Chondrocyte (in vitro differentiated cells): ENCODE data around the gene P4HB. TPM values are rescaled to one million over a fixed set of nuclear protein-coding genes. Genes with fewer than 3 reads are reported as not detected.
A peak's percentile ranks its signal among the peaks of the same experiment; 100 is the strongest.
"Not testable (repeated sequence)": the region's sequence is repeated elsewhere in the genome, so short reads cannot be mapped to it uniquely, and the experiment has no call there.

Experiments
- DNase-seq: peaks from one replicate; pipeline ENCODE4 v3.0.0; 2021; ENCODE audit warnings: mixed read lengths, low spot score
- H3K27ac Mint-ChIP-seq: one replicate; pipeline ENCODE4 v1.8.0; 2021; ENCODE audit warnings: mild to moderate bottlenecking, moderate library complexity, mixed read lengths; ENCODE audit not compliant: unreplicated experiment
- H3K27me3 Mint-ChIP-seq: 2 replicates; pipeline ENCODE4 v1.8.0; 2021; ENCODE audit warnings: low read depth, mixed read lengths
- H3K36me3 Mint-ChIP-seq: 2 replicates; pipeline ENCODE4 v1.8.0; 2021; ENCODE audit warnings: low read depth, mixed read lengths
- H3K4me1 Mint-ChIP-seq: 2 replicates; pipeline ENCODE4 v1.8.0; 2021; ENCODE audit warnings: low read depth, mild to moderate bottlenecking, mixed read lengths
- H3K4me3 Mint-ChIP-seq: one replicate; pipeline ENCODE4 v1.8.0; 2021; ENCODE audit warnings: mild to moderate bottlenecking, moderate library complexity, mixed read lengths; ENCODE audit not compliant: unreplicated experiment
- H3K9me3 Mint-ChIP-seq: 2 replicates; pipeline ENCODE4 v1.8.0; 2021; ENCODE audit warnings: low read depth, mixed read lengths
- total RNA-seq: library from RNA; stranded (reverse); gene quantifications from 3 replicates; pipeline ENCODE4 v1.2.1, GENCODE V29; 2021
- TF ChIP-seq, protein P1 (sequence below): fragments of 200-600 bp; sonication (generic); IDR thresholded peaks from 2 replicates; pipeline ENCODE4 v1.5.0; 2021; ENCODE audit warnings: antibody characterized with exemption, mild to moderate bottlenecking, moderate library complexity

The P4HB gene
- total RNA-seq, 1 donor from 2014 or later = 1,012 TPM

DNA sequence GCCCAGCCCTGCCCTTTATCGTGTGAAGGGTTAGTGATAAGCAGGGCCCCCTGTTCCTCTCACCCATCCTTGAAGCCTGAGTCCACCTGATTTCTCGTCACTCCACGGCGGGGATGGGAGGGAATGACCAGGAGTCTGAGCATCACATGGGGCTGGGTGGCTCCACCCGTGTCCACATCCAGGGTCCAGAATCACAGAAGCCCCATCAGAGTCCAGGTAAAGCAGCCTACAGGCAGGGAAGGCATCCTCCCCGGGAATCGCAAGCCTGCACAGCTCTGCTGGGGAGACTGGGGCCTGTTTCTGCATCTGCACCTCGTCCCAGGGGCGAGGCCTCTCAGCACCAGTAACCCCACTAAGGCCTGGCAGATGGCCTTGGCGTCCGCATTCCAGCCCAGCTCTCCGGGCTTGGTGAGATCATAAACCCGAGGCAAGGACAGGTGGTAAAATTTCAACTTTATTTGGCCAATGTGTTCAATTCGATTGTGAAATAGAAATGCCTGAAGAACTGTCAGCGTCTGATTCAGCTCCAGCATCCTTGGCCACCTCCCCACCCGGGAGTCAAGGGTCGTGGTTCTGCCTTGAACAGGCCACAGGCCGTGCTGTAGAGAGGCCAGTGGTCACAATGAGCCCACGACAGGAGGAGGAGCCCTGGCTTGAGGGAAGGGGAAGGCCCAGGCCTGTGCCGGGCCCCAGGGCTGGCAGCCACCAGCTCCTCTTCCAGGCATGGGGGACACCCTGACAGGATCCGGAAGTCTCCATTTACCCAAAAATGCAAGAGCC lies 17.4 kb downstream of the P4HB start:
- TF ChIP-seq, protein P1, sequence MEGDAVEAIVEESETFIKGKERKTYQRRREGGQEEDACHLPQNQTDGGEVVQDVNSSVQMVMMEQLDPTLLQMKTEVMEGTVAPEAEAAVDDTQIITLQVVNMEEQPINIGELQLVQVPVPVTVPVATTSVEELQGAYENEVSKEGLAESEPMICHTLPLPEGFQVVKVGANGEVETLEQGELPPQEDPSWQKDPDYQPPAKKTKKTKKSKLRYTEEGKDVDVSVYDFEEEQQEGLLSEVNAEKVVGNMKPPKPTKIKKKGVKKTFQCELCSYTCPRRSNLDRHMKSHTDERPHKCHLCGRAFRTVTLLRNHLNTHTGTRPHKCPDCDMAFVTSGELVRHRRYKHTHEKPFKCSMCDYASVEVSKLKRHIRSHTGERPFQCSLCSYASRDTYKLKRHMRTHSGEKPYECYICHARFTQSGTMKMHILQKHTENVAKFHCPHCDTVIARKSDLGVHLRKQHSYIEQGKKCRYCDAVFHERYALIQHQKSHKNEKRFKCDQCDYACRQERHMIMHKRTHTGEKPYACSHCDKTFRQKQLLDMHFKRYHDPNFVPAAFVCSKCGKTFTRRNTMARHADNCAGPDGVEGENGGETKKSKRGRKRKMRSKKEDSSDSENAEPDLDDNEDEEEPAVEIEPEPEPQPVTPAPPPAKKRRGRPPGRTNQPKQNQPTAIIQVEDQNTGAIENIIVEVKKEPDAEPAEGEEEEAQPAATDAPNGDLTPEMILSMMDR = no peak
- Mint-ChIP-seq H3K9me3 (no peaks in the 10 kb centered on the region), H3K27me3 (no peaks in the 10 kb centered on the region), H3K36me3 (peaks cover 20% of the 10 kb centered on the region), H3K4me1 (no peaks in the 10 kb centered on the region), H3K27ac (no peak overlapping the region), H3K4me3 (no peak overlapping the region)
- DNase-seq = no peak

DNA sequence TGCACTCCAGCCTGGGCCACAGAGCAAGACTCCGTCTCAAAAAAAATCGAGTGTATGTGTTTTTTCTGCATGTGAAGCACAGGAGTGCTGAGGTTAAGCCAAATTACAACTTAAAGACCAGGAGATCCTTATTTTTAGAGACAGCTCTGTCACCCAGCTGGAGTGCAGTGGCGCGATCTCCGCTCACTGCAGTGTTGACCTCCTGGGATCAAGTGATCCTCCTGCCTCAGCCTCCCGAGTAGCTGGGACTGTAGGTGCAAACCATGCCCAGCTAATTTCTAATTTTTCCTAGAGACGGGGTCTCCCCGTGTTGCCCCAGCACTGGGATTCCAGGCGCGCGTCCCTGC lies 18.0 kb downstream of the P4HB start:
- Mint-ChIP-seq H3K4me1 (no peaks in the 10 kb centered on the region), H3K9me3 (no peaks in the 10 kb centered on the region), H3K36me3 (peaks cover 20% of the 10 kb centered on the region), H3K27ac (no peak overlapping the region), H3K4me3 (no peak overlapping the region), H3K27me3 (no peaks in the 10 kb centered on the region)
- DNase-seq = no peak
- TF ChIP-seq, protein P1 = no peak

- H3K4me1 Mint-ChIP-seq = no peaks in the 10 kb centered on the region
- H3K27me3 Mint-ChIP-seq = no peaks in the 10 kb centered on the region
- no peak overlapping the region for H3K27ac Mint-ChIP-seq
- H3K4me3 Mint-ChIP-seq = no peak overlapping the region
- peaks cover 18% of the 10 kb centered on the region for H3K36me3 Mint-ChIP-seq
- no peak for DNase-seq
- no peaks in the 10 kb centered on the region for H3K9me3 Mint-ChIP-seq
- TF ChIP-seq, protein P1 = no peak
These were observed 18.5 kb downstream of the P4HB start for GRCh38 chr17:81841866-81842265.

DNA sequence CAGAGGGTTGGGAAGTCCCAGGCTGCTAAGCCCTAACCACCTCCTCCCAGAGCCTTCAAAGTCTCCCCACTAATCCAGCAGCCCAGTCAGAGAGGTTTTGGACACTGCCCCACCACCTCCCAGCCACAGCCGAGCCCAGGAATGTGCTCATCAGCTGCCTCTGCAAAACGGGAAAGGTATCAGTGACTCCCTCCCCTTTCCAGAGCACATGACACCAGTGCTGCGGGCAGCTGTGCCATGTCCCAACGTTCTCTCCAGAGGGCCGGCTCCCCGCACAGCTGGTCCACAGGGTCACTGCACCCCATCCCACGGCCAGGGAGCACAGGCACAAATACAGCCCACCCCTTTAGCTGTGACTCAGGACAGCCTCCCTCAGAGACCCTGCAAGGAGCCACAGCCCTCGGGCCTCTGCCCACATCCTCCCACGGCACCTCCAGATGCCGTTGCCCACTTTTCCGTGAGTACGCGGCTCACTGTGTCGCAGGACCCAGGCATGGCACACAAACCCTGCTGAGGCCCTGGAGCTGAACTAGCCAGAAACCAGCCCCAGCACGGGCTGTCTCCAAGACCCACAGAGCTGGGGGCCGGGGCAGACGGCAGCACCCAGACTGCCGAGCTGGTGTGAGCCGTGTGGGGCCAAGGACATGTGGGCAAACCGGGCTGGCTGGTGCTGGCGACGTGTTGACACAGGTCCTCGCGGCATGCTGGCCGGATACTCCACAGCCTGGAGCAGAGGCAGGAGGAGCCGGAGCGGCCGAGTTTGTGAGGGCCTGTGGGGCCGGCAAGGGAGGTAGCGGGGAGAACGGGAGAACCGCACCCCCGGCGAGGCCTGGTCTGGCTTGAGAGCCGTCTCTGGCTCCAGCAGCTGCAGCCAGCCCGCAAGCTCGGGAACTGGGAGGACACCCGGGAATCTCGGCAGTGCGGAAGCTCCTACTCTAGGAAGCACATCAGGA lies 19.2 kb downstream of the P4HB start:
- DNase-seq = peak; percentile 95
- Mint-ChIP-seq H3K27ac (no peak overlapping the region), H3K4me1 (no peaks in the 10 kb centered on the region), H3K36me3 (peaks cover 14% of the 10 kb centered on the region), H3K9me3 (no peaks in the 10 kb centered on the region), H3K27me3 (no peaks in the 10 kb centered on the region), H3K4me3 (no peak overlapping the region)
- TF ChIP-seq, protein P1 = no peak

DNA sequence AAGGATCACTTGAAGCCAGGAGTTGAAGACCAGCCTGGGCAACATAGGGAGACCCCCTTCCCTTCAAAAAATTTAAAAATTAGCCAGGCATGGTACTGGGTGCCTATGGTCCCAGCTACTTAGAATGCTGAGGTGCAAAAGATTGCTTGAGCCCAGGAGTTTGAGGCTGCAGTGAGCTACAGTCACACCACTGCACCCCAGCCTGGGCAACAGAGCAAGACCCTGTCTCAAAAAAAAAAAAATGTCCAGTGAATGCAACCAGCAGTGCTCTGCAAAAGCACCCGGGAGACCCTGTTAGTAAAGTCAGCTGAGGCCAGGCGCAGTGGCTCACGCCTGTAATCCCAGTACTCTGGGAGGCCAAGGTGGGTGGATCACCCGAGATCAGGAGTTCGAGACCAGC lies 20.3 kb downstream of the P4HB start:
- H3K4me1 Mint-ChIP-seq, H3K4me3 Mint-ChIP-seq, H3K9me3 Mint-ChIP-seq, DNase-seq, H3K27me3 Mint-ChIP-seq, H3K27ac Mint-ChIP-seq: not testable (repeated sequence)
- peaks cover 10% of the 10 kb centered on the region for H3K36me3 Mint-ChIP-seq
